SK-N-SH (cell line): Measurements from ENCODE around the gene MOB2. TPM values are rescaled to one million over a fixed set of nuclear protein-coding genes. Genes with fewer than 3 reads are reported as not detected.

ENCODE experiments used
- CTCF ChIA-PET: fragments of 300-600, 350-600 bp; formaldehyde crosslinking; extraction: SDS; loops from one replicate; lab custom pipeline; 2021; lab: Yijun Ruan, JAX
- POLR2A ChIA-PET: fragments of 350-600 bp; sonication (Branson Sonifier 250); formaldehyde crosslinking; extraction: SDS; loops from one replicate; lab custom pipeline; 2020; ENCODE audit warnings: antibody characterized with exemption, inconsistent platforms; lab: Yijun Ruan, JAX
- DNase-seq: peaks from one replicate; pipeline ENCODE4 v3.0.0; 2012
- H2AFZ ChIP-seq: fragments of 200-600 bp; sonication (generic); 2 replicates; pipeline ENCODE4 v1.8.1; 2016; ENCODE audit warnings: antibody characterized with exemption, mild to moderate bottlenecking, low read depth
- H3F3A ChIP-seq: fragments of 200-600 bp; sonication (generic); replicated peaks from 2 replicates; pipeline ENCODE3; 2016; ENCODE audit warnings: antibody characterized with exemption, mild to moderate bottlenecking; ENCODE audit not compliant: insufficient read depth
- H3K27ac ChIP-seq, 2 experiments: fragments of 200-500 bp in 1 of 2; fragments of 200-600 bp in 1 of 2; sonication (Bioruptor generic) in 1 of 2; sonication (generic), shearing (Covaris generic) in 1 of 2; 2 replicates each; pipeline versions ENCODE4 v1.5.1 to v1.6.1; 2014 to 2016; ENCODE audit warnings: low read depth in 2 of 2, inconsistent platforms in 1 of 2, low read length in 1 of 2, mild to moderate bottlenecking in 1 of 2, mixed read lengths in 1 of 2
- H3K27me3 ChIP-seq: fragments of 200-600 bp; sonication (generic), shearing (Covaris generic); 2 replicates; pipeline ENCODE4 v1.6.1; 2016; ENCODE audit warnings: mixed run types; ENCODE audit not compliant: insufficient read depth
- H3K36me3 ChIP-seq, 2 experiments: fragments of 200-500 bp in 1 of 2; fragments of 200-600 bp in 1 of 2; sonication (Bioruptor generic) in 1 of 2; sonication (generic) in 1 of 2; replicated peaks in 1 of 2; 2 replicates each; pipeline versions ENCODE3 to v1.5.1; 2014 to 2016; ENCODE audit warnings: low read length in 1 of 2, mild to moderate bottlenecking in 1 of 2; ENCODE audit not compliant: insufficient read depth in 2 of 2, control insufficient read depth in 1 of 2
- H3K4me1 ChIP-seq, 2 experiments: fragments of 200-500 bp in 1 of 2; fragments of 200-600 bp in 1 of 2; sonication (Bioruptor generic) in 1 of 2; sonication (generic), shearing (Covaris generic) in 1 of 2; 2 replicates each; pipeline versions ENCODE4 v1.5.1 to v1.6.1; 2014 to 2016; ENCODE audit warnings: low read depth in 1 of 2, low read length in 1 of 2, mixed run types in 1 of 2; ENCODE audit not compliant: insufficient read depth in 2 of 2, control insufficient read depth in 1 of 2
- H3K4me2 ChIP-seq: fragments of 200-600 bp; sonication (generic), shearing (Covaris generic); 2 replicates; pipeline ENCODE4 v1.6.1; 2017; ENCODE audit warnings: mixed run types
- H3K4me3 ChIP-seq, 2 experiments: fragments of 200-500 bp in 1 of 2; fragments of 200-600 bp in 1 of 2; sonication (Bioruptor generic) in 1 of 2; sonication (generic), shearing (Covaris generic) in 1 of 2; 2 replicates each; pipeline versions ENCODE4 v1.5.1 to v1.8.1; 2014 to 2016; ENCODE audit warnings: low read depth in 2 of 2, inconsistent platforms in 1 of 2, low read length in 1 of 2, mild to moderate bottlenecking in 1 of 2, mixed read lengths in 1 of 2, moderate library complexity in 1 of 2
- H3K79me2 ChIP-seq: fragments of 200-600 bp; sonication (generic); 2 replicates; pipeline ENCODE4 v1.8.1; 2017; ENCODE audit warnings: mild to moderate bottlenecking; ENCODE audit not compliant: insufficient read depth
- H3K9ac ChIP-seq: fragments of 200-600 bp; sonication (generic); 2 replicates; pipeline ENCODE4 v1.6.1; 2017; ENCODE audit warnings: mixed run types
- H3K9me2 ChIP-seq: fragments of 200-600 bp; sonication (generic); 2 replicates; pipeline ENCODE4 v1.6.1; 2017; ENCODE audit warnings: mixed run types
- H3K9me3 ChIP-seq: fragments of 200-600 bp; sonication (generic); 2 replicates; pipeline ENCODE4 v1.6.1; 2017; ENCODE audit warnings: mixed run types, mild to moderate bottlenecking, moderate library complexity
- H4K20me1 ChIP-seq: fragments of 200-600 bp; sonication (generic); 2 replicates; pipeline ENCODE4 v1.6.1; 2017; ENCODE audit warnings: mild to moderate bottlenecking, mixed run types; ENCODE audit not compliant: insufficient read depth
- EP300 ChIP-seq, 2 experiments: IDR thresholded peaks; 2 replicates each; pipeline versions ENCODE4 v1.4.0 to v1.6.1; 2012; ENCODE audit warnings: borderline replicate concordance in 1 of 2, low read depth in 1 of 2, low read length in 1 of 2
- EZH2phosphoT487 ChIP-seq: fragments of 200-600 bp; sonication (generic); IDR thresholded peaks from 2 replicates; pipeline ENCODE4 v1.6.1; 2017; ENCODE audit warnings: low read depth, mixed run types, mild to moderate bottlenecking, antibody characterized with exemption, moderate library complexity, borderline replicate concordance
- FOSL2 ChIP-seq: IDR thresholded peaks from 2 replicates; pipeline ENCODE4 v1.4.0; 2012; ENCODE audit warnings: low read depth, mild to moderate bottlenecking, moderate library complexity, borderline replicate concordance
- GATA2 ChIP-seq: sonication (generic); formaldehyde crosslinking; IDR thresholded peaks from 2 replicates; pipeline ENCODE4 v1.5.0; 2020; ENCODE audit warnings: mild to moderate bottlenecking, missing genetic modification reagents
- MXI1 ChIP-seq: IDR thresholded peaks from 2 replicates; pipeline ENCODE4 v1.6.1; 2012; ENCODE audit warnings: mild to moderate bottlenecking, low read depth, low read length, improper control_type of control experiment
- RAD21 ChIP-seq: IDR thresholded peaks from 2 replicates; pipeline ENCODE4 v1.6.1; 2012; ENCODE audit warnings: mild to moderate bottlenecking, low read length
- SIN3A ChIP-seq: IDR thresholded peaks from 2 replicates; pipeline ENCODE4 v1.6.1; 2012; ENCODE audit warnings: low read depth, mild to moderate bottlenecking, low read length, moderate library complexity, borderline replicate concordance
- YY1 ChIP-seq: IDR thresholded peaks from 2 replicates; pipeline ENCODE4 v1.4.0; 2012; ENCODE audit warnings: low read depth, mild to moderate bottlenecking
- WGBS: methylation state at CpG from one replicate; pipeline ENCODE4 v1.1.6; 2017; ENCODE audit warnings: low lambda C conversion rate; 5-methylcytosine and 5-hydroxymethylcytosine counted together
- polyA plus RNA-seq, 3 experiments: library from polyadenylated mRNA; depleted of rRNA; stranded (reverse); fragments of >200 nt; gene quantifications; 2 replicates each; pipeline ENCODE4 v1.2.3, GENCODE V29; 2012
- TF ChIP-seq, protein P1 (sequence below): IDR thresholded peaks from 2 replicates; pipeline ENCODE4 v1.4.0; 2012; ENCODE audit warnings: low read depth, borderline replicate concordance
- TF ChIP-seq, protein P2 (sequence below): IDR thresholded peaks from 2 replicates; pipeline ENCODE4 v1.4.0; 2012; ENCODE audit warnings: low read depth

MOB2 gene
- polyA plus RNA-seq, 1 of the 3 experiments (the other 2 are of a cell fraction): 45.8 TPM

DNA sequence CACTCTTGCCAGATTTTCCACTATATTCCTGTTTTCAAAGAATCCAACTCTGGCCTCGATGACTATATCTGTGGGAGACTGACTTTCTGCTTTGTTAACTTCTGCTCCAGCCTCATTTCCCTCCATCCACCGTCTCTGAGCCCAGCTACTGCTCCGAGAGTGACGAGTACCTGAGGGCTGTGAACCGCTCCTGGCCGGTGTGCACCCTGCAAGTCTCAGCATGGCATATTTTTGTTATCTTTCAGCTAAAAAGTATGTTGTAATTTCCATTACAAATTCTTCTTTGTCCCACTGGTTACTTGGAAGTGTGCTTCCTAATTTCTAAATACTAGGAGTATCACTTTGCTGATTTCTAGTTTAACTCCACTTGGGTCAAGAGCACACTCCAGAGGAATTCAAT, 36.5 kb upstream of the MOB2 start:
- Histone ChIP-seq H3K4me1 (peaks cover 0 to 2% of the 10 kb centered on the region in 2 experiments; a peak in 1 of 4 replicates), H3K9me3 (no peaks in the 10 kb centered on the region), H3K4me3 (no peak overlapping the region), H3K4me2 (no peak overlapping the region), H4K20me1 (peaks cover 87% of the 10 kb centered on the region), H3F3A (no peaks in the 10 kb centered on the region), H2AFZ (no peak overlapping the region), H3K36me3 (no peaks in the 10 kb centered on the region), H3K9ac (no peak overlapping the region), H3K27me3 (no peaks in the 10 kb centered on the region), H3K27ac (no peak overlapping the region), H3K9me2 (no peaks in the 10 kb centered on the region), H3K79me2 (peaks cover 68% of the 10 kb centered on the region)
- WGBS: 96% methylated on average over 6 of the region's 6 CpGs
- DNase-seq: no peak
- ChIA-PET POLR2A (interaction anchor here (1.0 kb wide), 1 partner anchor 51 kb away, joined by 3 read pairs; no protein-coding TSS in a partner anchor), CTCF (interaction anchor here (0.6 to 2.0 kb wide), 2 partner anchors 8 to 9 kb away, joined by 3 to 11 read pairs; no protein-coding TSS in a partner anchor)
- TF ChIP-seq, protein P1, sequence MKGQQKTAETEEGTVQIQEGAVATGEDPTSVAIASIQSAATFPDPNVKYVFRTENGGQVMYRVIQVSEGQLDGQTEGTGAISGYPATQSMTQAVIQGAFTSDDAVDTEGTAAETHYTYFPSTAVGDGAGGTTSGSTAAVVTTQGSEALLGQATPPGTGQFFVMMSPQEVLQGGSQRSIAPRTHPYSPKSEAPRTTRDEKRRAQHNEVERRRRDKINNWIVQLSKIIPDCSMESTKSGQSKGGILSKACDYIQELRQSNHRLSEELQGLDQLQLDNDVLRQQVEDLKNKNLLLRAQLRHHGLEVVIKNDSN: no peak
- TF ChIP-seq GATA2 (CRISPR knock-in tag) (no peak), MXI1 (no peak), YY1 (no peak), FOSL2 (no peak), RAD21 (no peak)
- TF ChIP-seq, protein P2, sequence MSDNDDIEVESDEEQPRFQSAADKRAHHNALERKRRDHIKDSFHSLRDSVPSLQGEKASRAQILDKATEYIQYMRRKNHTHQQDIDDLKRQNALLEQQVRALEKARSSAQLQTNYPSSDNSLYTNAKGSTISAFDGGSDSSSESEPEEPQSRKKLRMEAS: no peak

GRCh38 chr11:1522081-1522424, 35.5 kb upstream of the MOB2 start:
- Histone ChIP-seq H3K9ac (no peak overlapping the region), H3K4me1 (peaks cover 0 to 2% of the 10 kb centered on the region in 2 experiments; a peak in 1 of 4 replicates), H3K27ac (no peak overlapping the region), H3F3A (no peaks in the 10 kb centered on the region), H3K36me3 (no peaks in the 10 kb centered on the region), H3K4me3 (no peak overlapping the region), H4K20me1 (peaks cover 92% of the 10 kb centered on the region), H3K27me3 (no peaks in the 10 kb centered on the region), H3K79me2 (peaks cover 67% of the 10 kb centered on the region), H3K4me2 (no peak overlapping the region), H2AFZ (no peak overlapping the region), H3K9me3 (no peaks in the 10 kb centered on the region), H3K9me2 (no peaks in the 10 kb centered on the region)
- CTCF ChIA-PET: interaction anchor here (1.1 kb wide), 1 partner anchor 73 kb away, joined by 4 read pairs; no protein-coding TSS in a partner anchor
- POLR2A ChIA-PET: no interaction called here
- no peak for DNase-seq
- TF ChIP-seq, protein P2: no peak
- 97% methylated on average over 8 of the region's 8 CpGs for WGBS

- Histone ChIP-seq H3K9me3 (no peaks in the 10 kb centered on the region), H2AFZ (no peak overlapping the region), H3K9ac (no peak overlapping the region), H3K4me2 (no peak overlapping the region), H3F3A (no peaks in the 10 kb centered on the region), H3K27me3 (no peaks in the 10 kb centered on the region), H3K9me2 (no peaks in the 10 kb centered on the region), H3K79me2 (peaks cover 62% of the 10 kb centered on the region), H3K4me1 (peaks cover 0 to 2% of the 10 kb centered on the region in 2 experiments; a peak in 1 of 4 replicates), H3K36me3 (no peaks in the 10 kb centered on the region), H3K4me3 (no peak overlapping the region), H3K27ac (no peak overlapping the region), H4K20me1 (peaks cover 92% of the 10 kb centered on the region)
- TF ChIP-seq EZH2phosphoT487 (no peak), SIN3A (no peak), EP300 (IDR thresholded peaks at IDR 0.05; ENCODE audit: borderline replicate concordance in 1 of 2, low read depth in 1 of 2, low read length in 1 of 2) (no peak)
- CTCF ChIA-PET: interaction anchor here (1.0 to 1.1 kb wide), 2 partner anchors 53 to 74 kb away, joined by 3 to 4 read pairs; no protein-coding TSS in a partner anchor
- 93% methylated on average over 19 of the region's 21 CpGs for WGBS
- POLR2A ChIA-PET: no interaction called here
- DNase-seq: no peak
Observed at GRCh38 chr11:1521382-1522080, 35.0 kb upstream of the MOB2 start.
